HEK293 (cell line): ENCODE results near the gene SNTA1.
A peak's percentile ranks its signal among the peaks of the same experiment; 100 is the strongest.

Source experiments
- CTCF ChIA-PET: fragments of 350-600 bp; formaldehyde crosslinking; extraction: SDS; loops from one replicate; lab custom pipeline; 2021; ENCODE audit warnings: antibody characterized with exemption; lab: Yijun Ruan, JAX
- POLR2A ChIA-PET: fragments of 300-600 bp; formaldehyde crosslinking; extraction: SDS; loops from one replicate; lab custom pipeline; 2020; ENCODE audit warnings: antibody characterized with exemption, inconsistent platforms; lab: Yijun Ruan, JAX
- H3K27ac ChIP-seq: fragments of 200-500 bp; sonication (Bioruptor generic); 2 replicates; pipeline ENCODE4 v1.5.1; 2014; ENCODE audit warnings: low read depth, low read length, control low read depth, inconsistent platforms; ENCODE audit errors: extremely low read depth
- H3K36me3 ChIP-seq, 2 experiments: fragments of 200-500 bp in 1 of 2; sonication (Bioruptor generic) in 1 of 2; 1 replicate in 1 of 2; 2 replicates in 1 of 2; pipeline ENCODE4 v1.5.1; 2014 to 2017; ENCODE audit warnings: inconsistent platforms in 2 of 2, low read length in 2 of 2; ENCODE audit not compliant: control insufficient read depth in 2 of 2, insufficient read depth in 1 of 2
- H3K4me1 ChIP-seq: fragments of 200-500 bp; sonication (Bioruptor generic); 2 replicates; pipeline ENCODE4 v1.5.1; 2014; ENCODE audit warnings: mild to moderate bottlenecking, low read length, inconsistent platforms; ENCODE audit not compliant: control insufficient read depth, insufficient read depth
- H3K4me3 ChIP-seq: 2 replicates; pipeline ENCODE4 v1.5.1; 2011; ENCODE audit warnings: low read depth, mild to moderate bottlenecking, control low read depth, low read length, moderate library complexity
- H3K9me3 ChIP-seq: fragments of 200-500 bp; sonication (Bioruptor generic); 2 replicates; pipeline ENCODE4 v1.5.1; 2014; ENCODE audit warnings: low read depth, low read length, inconsistent platforms; ENCODE audit not compliant: control insufficient read depth, insufficient read depth
- ATF2 ChIP-seq: fragments of 450-650 bp; formaldehyde crosslinking; IDR thresholded peaks from 2 replicates; pipeline ENCODE4 v1.5.1; 2016; ENCODE audit warnings: missing biosample characterization, missing genetic modification characterization, low read depth
- KLF9 ChIP-seq: fragments of 450-650 bp; formaldehyde crosslinking; IDR thresholded peaks from 2 replicates; pipeline ENCODE4 v1.5.1; 2016; ENCODE audit warnings: missing biosample characterization, missing genetic modification characterization, low read depth
- PATZ1 ChIP-seq: fragments of 450-650 bp; formaldehyde crosslinking; IDR thresholded peaks from 2 replicates; pipeline ENCODE4 v1.5.1; 2016; ENCODE audit warnings: missing biosample characterization, missing genetic modification characterization
- SP3 ChIP-seq: fragments of 450-650 bp; formaldehyde crosslinking; IDR thresholded peaks from 2 replicates; pipeline ENCODE4 v1.5.1; 2016; ENCODE audit warnings: missing biosample characterization, missing genetic modification characterization
- ZBTB8A ChIP-seq: fragments of 450-650 bp; formaldehyde crosslinking; IDR thresholded peaks from 2 replicates; pipeline ENCODE4 v1.5.1; 2016; ENCODE audit warnings: missing biosample characterization, missing genetic modification characterization
- ZIC2 ChIP-seq: fragments of 450-650 bp; formaldehyde crosslinking; IDR thresholded peaks from 2 replicates; pipeline ENCODE4 v1.5.1; 2016; ENCODE audit warnings: missing biosample characterization, missing genetic modification characterization
- ZNF175 ChIP-seq: fragments of 450-650 bp; formaldehyde crosslinking; IDR thresholded peaks from 2 replicates; pipeline ENCODE4 v1.5.1; 2016; ENCODE audit warnings: missing biosample characterization, missing genetic modification characterization
- ZNF202 ChIP-seq: fragments of 450-650 bp; formaldehyde crosslinking; IDR thresholded peaks from 2 replicates; pipeline ENCODE4 v1.5.1; 2016; ENCODE audit warnings: missing biosample characterization, missing genetic modification characterization, borderline replicate concordance
- ZNF248 ChIP-seq: fragments of 450-650 bp; formaldehyde crosslinking; IDR thresholded peaks from 2 replicates; pipeline ENCODE4 v1.5.1; 2017; ENCODE audit warnings: missing biosample characterization, missing genetic modification characterization
- ZNF26 ChIP-seq: fragments of 450-650 bp; formaldehyde crosslinking; IDR thresholded peaks from 2 replicates; pipeline ENCODE4 v1.5.1; 2016; ENCODE audit warnings: missing biosample characterization, missing genetic modification characterization
- ZNF341 ChIP-seq: fragments of 450-650 bp; formaldehyde crosslinking; IDR thresholded peaks from 2 replicates; pipeline ENCODE4; 2016; ENCODE audit warnings: low read depth, missing biosample characterization, missing genetic modification characterization
- ZNF366 ChIP-seq: fragments of 450-650 bp; formaldehyde crosslinking; conservative IDR thresholded peaks from 2 replicates; pipeline ENCODE4 v1.5.1; 2016; ENCODE audit warnings: missing biosample characterization, missing genetic modification characterization
- ZNF529 ChIP-seq: fragments of 450-650 bp; formaldehyde crosslinking; IDR thresholded peaks from 2 replicates; pipeline ENCODE4 v1.5.1; 2017; ENCODE audit warnings: missing genetic modification characterization, missing biosample characterization; ENCODE audit not compliant: insufficient replicate concordance
- ZNF626 ChIP-seq: fragments of 450-650 bp; sonication (Bioruptor Pico); formaldehyde crosslinking; IDR thresholded peaks from 2 replicates; pipeline ENCODE4 v1.5.1; 2018; ENCODE audit warnings: missing biosample characterization, missing genetic modification characterization, inconsistent platforms
- ZNF629 ChIP-seq: fragments of 450-650 bp; formaldehyde crosslinking; IDR thresholded peaks from 2 replicates; pipeline ENCODE4 v1.5.1; 2017; ENCODE audit warnings: missing biosample characterization, missing genetic modification characterization
- ZNF677 ChIP-seq: fragments of 450-650 bp; IDR thresholded peaks from 2 replicates; pipeline ENCODE4 v1.5.0; 2018; ENCODE audit warnings: missing biosample characterization, mild to moderate bottlenecking, missing genetic modification characterization, moderate library complexity
- ZNF777 ChIP-seq: fragments of 450-650 bp; formaldehyde crosslinking; IDR thresholded peaks from 2 replicates; pipeline ENCODE4 v1.5.1; 2017; ENCODE audit warnings: missing biosample characterization, missing genetic modification characterization, borderline replicate concordance
- ZSCAN18 ChIP-seq: fragments of 450-650 bp; formaldehyde crosslinking; IDR thresholded peaks from 2 replicates; pipeline ENCODE4 v1.5.1; 2016; ENCODE audit warnings: missing biosample characterization, missing genetic modification characterization
- ZXDB ChIP-seq: fragments of 450-650 bp; formaldehyde crosslinking; IDR thresholded peaks from 2 replicates; pipeline ENCODE4 v1.5.1; 2016; ENCODE audit warnings: missing biosample characterization, missing genetic modification characterization
- TF ChIP-seq, protein P1 (sequence below): fragments of 450-650 bp; formaldehyde crosslinking; IDR thresholded peaks from 2 replicates; pipeline ENCODE4 v1.5.1; 2016; ENCODE audit warnings: missing biosample characterization, missing genetic modification characterization

SNTA1 gene

GRCh38 chr20:33443512-33444239 is at the start of gene SNTA1 (continued):
- TF ChIP-seq, protein P1, sequence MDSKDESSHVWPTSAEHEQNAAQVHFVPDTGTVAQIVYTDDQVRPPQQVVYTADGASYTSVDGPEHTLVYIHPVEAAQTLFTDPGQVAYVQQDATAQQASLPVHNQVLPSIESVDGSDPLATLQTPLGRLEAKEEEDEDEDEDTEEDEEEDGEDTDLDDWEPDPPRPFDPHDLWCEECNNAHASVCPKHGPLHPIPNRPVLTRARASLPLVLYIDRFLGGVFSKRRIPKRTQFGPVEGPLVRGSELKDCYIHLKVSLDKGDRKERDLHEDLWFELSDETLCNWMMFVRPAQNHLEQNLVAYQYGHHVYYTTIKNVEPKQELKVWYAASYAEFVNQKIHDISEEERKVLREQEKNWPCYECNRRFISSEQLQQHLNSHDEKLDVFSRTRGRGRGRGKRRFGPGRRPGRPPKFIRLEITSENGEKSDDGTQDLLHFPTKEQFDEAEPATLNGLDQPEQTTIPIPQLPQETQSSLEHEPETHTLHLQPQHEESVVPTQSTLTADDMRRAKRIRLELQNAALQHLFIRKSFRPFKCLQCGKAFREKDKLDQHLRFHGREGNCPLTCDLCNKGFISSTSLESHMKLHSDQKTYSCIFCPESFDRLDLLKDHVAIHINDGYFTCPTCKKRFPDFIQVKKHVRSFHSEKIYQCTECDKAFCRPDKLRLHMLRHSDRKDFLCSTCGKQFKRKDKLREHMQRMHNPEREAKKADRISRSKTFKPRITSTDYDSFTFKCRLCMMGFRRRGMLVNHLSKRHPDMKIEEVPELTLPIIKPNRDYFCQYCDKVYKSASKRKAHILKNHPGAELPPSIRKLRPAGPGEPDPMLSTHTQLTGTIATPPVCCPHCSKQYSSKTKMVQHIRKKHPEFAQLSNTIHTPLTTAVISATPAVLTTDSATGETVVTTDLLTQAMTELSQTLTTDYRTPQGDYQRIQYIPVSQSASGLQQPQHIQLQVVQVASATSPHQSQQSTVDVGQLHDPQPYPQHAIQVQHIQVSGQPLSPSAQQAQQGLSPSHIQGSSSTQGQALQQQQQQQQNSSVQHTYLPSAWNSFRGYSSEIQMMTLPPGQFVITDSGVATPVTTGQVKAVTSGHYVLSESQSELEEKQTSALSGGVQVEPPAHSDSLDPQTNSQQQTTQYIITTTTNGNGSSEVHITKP (tag by site-specific recombination), result peak; percentile 21
- TF ChIP-seq SP3 (tag by site-specific recombination), result peak; percentile 87
- TF ChIP-seq ZXDB (tag by site-specific recombination), result peak; percentile 48; the same call in 1 of the 2 replicates
- TF ChIP-seq ZBTB8A, result peak; percentile 83
- peak; percentile 38; the same call in 1 of the 2 replicates for TF ChIP-seq ZNF341
- TF ChIP-seq ZNF677, result 0 out of 2 replicates have a peak, but pooled peaks have one; percentile 46
- no peak for TF ChIP-seq ZIC2 (tag by site-specific recombination)
- no peak for TF ChIP-seq ZNF175 (tag by site-specific recombination)
- no peak for TF ChIP-seq ZNF248 (tag by site-specific recombination)
- TF ChIP-seq KLF9 (tag by site-specific recombination), result peak; percentile 91
- no peak for TF ChIP-seq ZNF529 (tag by site-specific recombination)
- no peak for TF ChIP-seq ATF2

GRCh38 chr20:33490934-33491656 is 47.5 kb upstream of the SNTA1 start:
- H3K9me3 ChIP-seq, result no peaks in the 10 kb centered on the region
- no peaks in the 10 kb centered on the region for H3K4me1 ChIP-seq
- H3K4me3 ChIP-seq, result peak overlapping the region; percentile 82
- POLR2A ChIA-PET, result interaction anchor here (1.2 to 1.9 kb wide), 7 partner anchors 15 to 173 kb away, joined by 4 to 19 read pairs (median 9); partner anchors contain the start of genes CDK5RAP1 and SNTA1
- no peaks in the 10 kb centered on the region; a peak in 1 of 3 replicates for H3K36me3 ChIP-seq
- H3K27ac ChIP-seq, result peak overlapping the region; percentile 85; the same call in 1 of the 2 replicates
- CTCF ChIA-PET, result interaction anchor here (0.7 to 1.1 kb wide), 2 partner anchors 34 to 107 kb away, joined by 3 to 5 read pairs; no protein-coding TSS in a partner anchor
- TF ChIP-seq ZNF626 (tag by site-specific recombination) (no peak), ZNF26 (no peak), ZSCAN18 (tag by site-specific recombination) (no peak), ZNF777 (no peak), ZNF629 (0 out of 2 replicates have a peak, but pooled peaks have one; percentile 6), ZNF202 (tag by site-specific recombination) (no peak), PATZ1 (tag by site-specific recombination) (no peak), ZNF366 (tag by site-specific recombination) (no peak)
- TF ChIP-seq, protein P1 (tag by site-specific recombination), result peak; percentile 32; the same call in 1 of the 2 replicates
